Endothelial cell of umbilical vein (primary cell): ENCODE results near the gene PTPRU. TPM values are rescaled to one million over a fixed set of nuclear protein-coding genes. Genes with fewer than 3 reads are reported as not detected.

Source experiments
- BruUV-seq: library from RNA; stranded (reverse); fragments of 400-500 nt; replicated peaks from 2 replicates; lab custom pipeline; 2021; lab: Mats Ljungman, UMichigan
- CTCF ChIA-PET: fragments of 300-600, 350-600 bp; sonication (Branson Sonifier 250); formaldehyde crosslinking; loops from one replicate; lab custom pipeline; 2021; ENCODE audit warnings: antibody characterized with exemption, inconsistent platforms; lab: Charles Lee
- POLR2A ChIA-PET: fragments of 300-600, 350-600 bp; sonication (Branson Sonifier 250); formaldehyde crosslinking; loops from one replicate; lab custom pipeline; 2021; ENCODE audit warnings: antibody characterized with exemption, inconsistent platforms; lab: Charles Lee
- DNase-seq: peaks from one replicate; pipeline ENCODE4 v3.0.0-alpha.2; 2011; ENCODE audit warnings: low read depth, low spot score
- FAIRE-seq: peaks from 2 replicates; lab custom pipeline; 2011; peaks lifted over from hg19 to GRCh38; lab: Jason Lieb, UNC
- H2AFZ ChIP-seq: 2 replicates; pipeline ENCODE4 v1.6.0; 2012; ENCODE audit warnings: low read depth, low read length, control low read depth, inconsistent platforms
- H3K27ac ChIP-seq: 2 replicates; pipeline ENCODE4 v1.5.1; 2011; ENCODE audit warnings: low read depth, mild to moderate bottlenecking, control low read depth, low read length, moderate library complexity; ENCODE audit not compliant: insufficient read depth
- H3K27me3 ChIP-seq, 2 experiments: 2 replicates each; pipeline versions ENCODE4 v1.6.0 to v1.6.1; 2011; ENCODE audit warnings: low read length in 2 of 2, mixed read lengths in 1 of 2; ENCODE audit not compliant: control insufficient read depth in 2 of 2, insufficient read depth in 2 of 2
- H3K36me3 ChIP-seq, 2 experiments: 2 replicates in 1 of 2; 3 replicates in 1 of 2; pipeline ENCODE4 v1.5.1; 2011; ENCODE audit warnings: low read length in 2 of 2, mild to moderate bottlenecking in 1 of 2, moderate library complexity in 1 of 2; ENCODE audit not compliant: control insufficient read depth in 2 of 2, insufficient read depth in 2 of 2; ENCODE audit errors: extremely low read depth in 1 of 2
- H3K4me1 ChIP-seq: 3 replicates; pipeline ENCODE4 v1.5.1; 2011; ENCODE audit warnings: mild to moderate bottlenecking, low read length; ENCODE audit not compliant: control insufficient read depth, insufficient read depth; ENCODE audit errors: extremely low read depth
- H3K4me2 ChIP-seq: 2 replicates; pipeline ENCODE4 v1.6.1; 2011; ENCODE audit warnings: low read length, control low read depth, mixed read lengths; ENCODE audit not compliant: insufficient read depth
- H3K4me3 ChIP-seq, 3 experiments: fragments of 200-600 bp in 1 of 3; sonication (generic), shearing (Covaris generic) in 1 of 3; replicated peaks in 1 of 3; 2 replicates each; pipeline ENCODE4 v1.5.1; 2011 to 2016; ENCODE audit warnings: control low read depth in 3 of 3, low read length in 3 of 3, mild to moderate bottlenecking in 2 of 3, inconsistent platforms in 1 of 3, low read depth in 1 of 3, moderate library complexity in 1 of 3; ENCODE audit not compliant: insufficient read depth in 1 of 3
- H3K79me2 ChIP-seq: 2 replicates; pipeline ENCODE4 v1.6.0; 2012; ENCODE audit warnings: low read length, inconsistent platforms; ENCODE audit not compliant: control insufficient read depth, insufficient read depth
- H3K9ac ChIP-seq: replicated peaks from 2 replicates; pipeline ENCODE3; 2011; ENCODE audit warnings: low read length, control low read depth; ENCODE audit not compliant: insufficient read depth; ENCODE audit errors: extremely low read depth
- H3K9me1 ChIP-seq: replicated peaks from 3 replicates; pipeline ENCODE4 v1.6.0; 2011; ENCODE audit warnings: mild to moderate bottlenecking, low read length; ENCODE audit not compliant: control insufficient read depth, insufficient read depth; ENCODE audit errors: extremely low read depth
- H3K9me3 ChIP-seq: replicated peaks from 2 replicates; pipeline ENCODE4 v1.5.1; 2012; ENCODE audit warnings: low read length, inconsistent platforms; ENCODE audit not compliant: control insufficient read depth, insufficient read depth
- H4K20me1 ChIP-seq: replicated peaks from 2 replicates; pipeline ENCODE3; 2011; ENCODE audit warnings: mild to moderate bottlenecking, low read length; ENCODE audit not compliant: control insufficient read depth, insufficient read depth; ENCODE audit errors: extremely low read depth
- FOS ChIP-seq: IDR thresholded peaks from 2 replicates; pipeline ENCODE4 v1.6.1; 2011; ENCODE audit warnings: mild to moderate bottlenecking, low read length, moderate library complexity, borderline replicate concordance; ENCODE audit not compliant: insufficient read depth
- GATA2 ChIP-seq: IDR thresholded peaks from 2 replicates; pipeline ENCODE4 v1.7.0; 2011; ENCODE audit warnings: low read depth, mild to moderate bottlenecking, moderate library complexity, mixed read lengths, low read length; ENCODE audit not compliant: insufficient read length, insufficient read depth
- MAX ChIP-seq: IDR thresholded peaks from 2 replicates; pipeline ENCODE4 v1.6.1; 2011; ENCODE audit not compliant: insufficient read depth, insufficient read length
- MYC ChIP-seq: IDR thresholded peaks from one replicate; pipeline ENCODE4 v1.6.1; 2011; ENCODE audit warnings: mild to moderate bottlenecking, low read depth, low read length
- POLR2A ChIP-seq: IDR thresholded peaks from 2 replicates; pipeline ENCODE4 v1.6.1; 2012; ENCODE audit warnings: low read depth, mild to moderate bottlenecking, control low read depth, low read length
- POLR2AphosphoS5 ChIP-seq: IDR thresholded peaks from 2 replicates; pipeline ENCODE4 v1.6.1; 2012; ENCODE audit warnings: low read depth, mild to moderate bottlenecking, control low read depth, low read length, moderate library complexity; ENCODE audit not compliant: insufficient read depth
- dilution Hi-C: fragments of 300-500 bp; cut with MboI; formaldehyde crosslinking; loops from one replicate; pipeline ENCODE4 v1.15.0; 2019; ENCODE audit warnings: low sequenced_read_pairs; ENCODE audit not compliant: extremely low pct_ligation_motif_present
- intact Hi-C: fragments of 100-400 bp; cut with micrococcal nuclease; formaldehyde crosslinking; loops from one replicate; pipeline ENCODE4 v1.10.0; 2022
- polyA plus RNA-seq, 4 experiments: library from polyadenylated mRNA; depleted of rRNA in 3 of 4; stranded (reverse) in 3 of 4; unstranded in 1 of 4; fragments of >200 nt; gene quantifications; 2 replicates each; pipeline versions ENCODE4 v1.2.1 to v1.2.3, GENCODE V29; 2011 to 2012; ENCODE audit warnings: missing spikeins in 1 of 4
- total RNA-seq: library from RNA; stranded (reverse); gene quantifications from 2 replicates; pipeline ENCODE4 v1.2.3, GENCODE V29; 2021

PTPRU gene
- total and polyA plus RNA-seq, 2 donors (not counting 3 experiments of a cell fraction or from before 2014, with no cell fraction given) = 0.58 to 2.6 TPM

DNA sequence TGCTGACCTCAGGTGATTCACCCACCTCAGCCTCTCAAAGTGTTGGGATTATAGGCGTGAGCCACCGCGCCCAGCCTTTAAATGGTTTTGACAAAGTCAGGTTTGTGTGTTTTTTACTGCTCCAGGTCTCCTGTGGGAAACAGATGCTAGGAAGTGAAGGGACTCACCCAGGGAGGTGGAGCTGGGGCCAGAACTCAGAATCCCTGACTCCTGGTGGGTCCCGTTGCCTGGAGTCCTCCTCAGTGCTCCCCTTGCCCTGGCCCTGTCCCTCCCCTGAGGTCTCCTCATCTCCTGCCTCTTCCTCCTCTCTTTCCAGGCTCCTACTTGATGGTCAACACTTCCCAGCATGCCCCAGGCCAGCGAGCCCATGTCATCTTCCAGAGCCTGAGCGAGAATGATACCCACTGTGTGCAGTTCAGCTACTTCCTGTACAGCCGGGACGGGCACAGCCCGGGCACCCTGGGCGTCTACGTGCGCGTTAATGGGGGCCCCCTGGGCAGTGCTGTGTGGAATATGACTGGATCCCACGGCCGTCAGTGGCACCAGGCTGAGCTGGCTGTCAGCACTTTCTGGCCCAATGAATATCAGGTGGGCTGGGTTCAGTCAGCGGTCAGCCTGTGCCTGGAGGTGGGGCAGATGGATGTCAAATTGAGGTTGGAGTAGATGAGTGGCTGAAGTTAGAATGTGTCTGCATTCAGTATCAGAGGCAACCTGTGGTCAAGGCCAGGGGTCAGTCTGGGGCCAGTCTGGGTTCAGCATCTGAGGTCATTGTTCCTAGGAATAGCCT, 22.1 kb downstream of the PTPRU start:
- dilution Hi-C loops (no loop called here), intact Hi-C loops (no loop called here)
- no peak for FAIRE-seq
- no TSS peak for BruUV-seq
- Histone ChIP-seq H3K79me2 (no peaks in the 10 kb centered on the region), H4K20me1 (no peaks in the 10 kb centered on the region), H3K9ac (no peak overlapping the region), H3K27ac (no peak overlapping the region), H3K4me1 (peaks cover 2% of the 10 kb centered on the region), H2AFZ (no peak overlapping the region), H3K4me3 (no peak overlapping the region), H3K4me2 (no peak overlapping the region), H3K27me3 (peaks cover 10 to 19% of the 10 kb centered on the region in 2 experiments), H3K36me3 (no peaks in the 10 kb centered on the region), H3K9me3 (no peaks in the 10 kb centered on the region), H3K9me1 (no peaks in the 10 kb centered on the region)
- no peak for TF ChIP-seq MAX
- TF ChIP-seq POLR2A = no peak
- TF ChIP-seq GATA2 = no peak
- TF ChIP-seq MYC = no peak
- no peak for TF ChIP-seq FOS
- no peak for TF ChIP-seq POLR2AphosphoS5
- DNase-seq = no peak
- CTCF ChIA-PET = interaction anchor here (1.5 to 1.7 kb wide), 2 partner anchors 8 to 1122 kb away, joined by 3 to 4 read pairs; no protein-coding TSS in a partner anchor
- POLR2A ChIA-PET = no interaction called here
